Progenitor cell of endocrine pancreas (in vitro differentiated cells): ENCODE data around the gene XRCC2. TPM values are rescaled to one million over a fixed set of nuclear protein-coding genes. Genes with fewer than 3 reads are reported as not detected.

Experiments
- DNase-seq: peaks from one replicate; pipeline ENCODE4 v3.0.0; 2021; ENCODE audit warnings: low spot score; ENCODE audit not compliant: unreplicated experiment
- H3K27ac Mint-ChIP-seq: 2 replicates; pipeline ENCODE4 v1.8.0; 2021; ENCODE audit warnings: mild to moderate bottlenecking, moderate library complexity, mixed read lengths
- H3K27me3 Mint-ChIP-seq: 2 replicates; pipeline ENCODE4 v1.8.0; 2021; ENCODE audit warnings: mixed read lengths
- H3K36me3 Mint-ChIP-seq: 2 replicates; pipeline ENCODE4 v1.8.0; 2022; ENCODE audit warnings: mixed read lengths; ENCODE audit not compliant: insufficient read depth
- H3K4me1 Mint-ChIP-seq: 2 replicates; pipeline ENCODE4 v1.8.0; 2021; ENCODE audit warnings: low read depth, mixed read lengths
- H3K4me3 Mint-ChIP-seq: 2 replicates; pipeline ENCODE4 v1.8.0; 2021; ENCODE audit warnings: low read depth, mild to moderate bottlenecking, moderate library complexity, mixed read lengths
- H3K9me3 Mint-ChIP-seq: 2 replicates; pipeline ENCODE4 v1.8.0; 2021; ENCODE audit warnings: low read depth, mixed read lengths
- total RNA-seq: library from RNA; stranded (reverse); gene quantifications from 2 replicates; pipeline ENCODE4 v1.2.1, GENCODE V29; 2021
- TF ChIP-seq, protein P1 (sequence below): fragments of 200-600 bp; sonication (generic); IDR thresholded peaks from one replicate; pipeline ENCODE4 v1.5.0; 2021; ENCODE audit warnings: antibody characterized with exemption, mild to moderate bottlenecking; ENCODE audit not compliant: unreplicated experiment

The XRCC2 gene
- total RNA-seq, 1 donor from 2014 or later = 12.2 TPM

DNA sequence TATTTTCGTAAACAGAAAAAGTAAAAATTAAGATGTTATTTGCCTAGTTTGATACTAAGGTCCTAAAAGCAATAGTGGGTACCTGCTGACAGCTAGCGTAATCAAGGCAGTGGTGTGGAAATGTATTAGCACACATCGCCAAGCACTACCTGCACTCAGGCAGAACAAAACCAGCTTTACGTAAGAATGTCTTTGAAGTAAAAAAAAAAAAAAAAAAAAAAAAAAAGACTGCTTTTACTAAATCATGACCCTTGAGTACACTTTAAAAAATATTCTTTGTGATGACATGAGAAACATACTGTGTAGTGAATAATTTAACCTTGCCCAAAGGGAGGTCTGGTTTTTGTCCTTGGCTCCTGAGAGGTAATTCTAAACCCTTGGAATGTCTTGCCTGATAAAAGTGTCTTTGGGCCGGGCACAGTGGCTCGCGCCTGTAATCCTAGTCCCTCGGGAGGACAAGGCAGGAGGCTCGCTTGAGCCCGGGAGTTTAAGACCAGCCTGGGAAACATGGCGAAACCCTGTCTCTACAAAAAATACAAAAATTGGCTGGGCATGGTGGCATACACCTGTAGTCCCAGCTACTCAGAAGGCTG is 12.7 kb downstream of the XRCC2 start:
- Mint-ChIP-seq H3K36me3 (peaks cover 5% of the 10 kb centered on the region), H3K27ac (no peak overlapping the region), H3K4me1 (peaks cover 4% of the 10 kb centered on the region), H3K4me3 (no peak overlapping the region), H3K27me3 (no peaks in the 10 kb centered on the region), H3K9me3 (peaks cover 3% of the 10 kb centered on the region)
- DNase-seq = no peak
- TF ChIP-seq, protein P1, sequence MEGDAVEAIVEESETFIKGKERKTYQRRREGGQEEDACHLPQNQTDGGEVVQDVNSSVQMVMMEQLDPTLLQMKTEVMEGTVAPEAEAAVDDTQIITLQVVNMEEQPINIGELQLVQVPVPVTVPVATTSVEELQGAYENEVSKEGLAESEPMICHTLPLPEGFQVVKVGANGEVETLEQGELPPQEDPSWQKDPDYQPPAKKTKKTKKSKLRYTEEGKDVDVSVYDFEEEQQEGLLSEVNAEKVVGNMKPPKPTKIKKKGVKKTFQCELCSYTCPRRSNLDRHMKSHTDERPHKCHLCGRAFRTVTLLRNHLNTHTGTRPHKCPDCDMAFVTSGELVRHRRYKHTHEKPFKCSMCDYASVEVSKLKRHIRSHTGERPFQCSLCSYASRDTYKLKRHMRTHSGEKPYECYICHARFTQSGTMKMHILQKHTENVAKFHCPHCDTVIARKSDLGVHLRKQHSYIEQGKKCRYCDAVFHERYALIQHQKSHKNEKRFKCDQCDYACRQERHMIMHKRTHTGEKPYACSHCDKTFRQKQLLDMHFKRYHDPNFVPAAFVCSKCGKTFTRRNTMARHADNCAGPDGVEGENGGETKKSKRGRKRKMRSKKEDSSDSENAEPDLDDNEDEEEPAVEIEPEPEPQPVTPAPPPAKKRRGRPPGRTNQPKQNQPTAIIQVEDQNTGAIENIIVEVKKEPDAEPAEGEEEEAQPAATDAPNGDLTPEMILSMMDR = no peak

DNA sequence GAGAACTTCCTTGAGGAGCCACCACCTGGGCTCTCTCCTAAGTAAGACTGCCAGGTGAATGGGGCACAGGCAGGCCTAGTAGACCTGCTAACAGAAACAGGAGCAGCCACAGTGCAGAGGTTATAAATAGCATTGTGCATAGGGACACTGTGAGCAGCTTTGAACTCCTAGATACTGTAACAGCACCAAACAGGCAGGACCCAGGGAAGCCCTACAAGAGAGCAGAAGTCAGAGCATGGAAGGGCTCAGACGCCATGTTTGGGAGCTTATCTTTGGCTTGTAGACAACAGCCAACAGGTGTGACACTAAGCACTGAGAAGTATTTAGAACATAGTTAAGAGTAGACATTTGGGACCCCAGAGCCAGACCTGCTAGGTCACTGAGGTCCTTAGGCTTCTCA is 14.5 kb downstream of the XRCC2 start:
- peaks cover 7% of the 10 kb centered on the region for H3K36me3 Mint-ChIP-seq
- H3K27ac Mint-ChIP-seq = no peak overlapping the region
- DNase-seq = no peak
- peaks cover 3% of the 10 kb centered on the region for H3K9me3 Mint-ChIP-seq
- peaks cover 4% of the 10 kb centered on the region for H3K4me1 Mint-ChIP-seq
- H3K4me3 Mint-ChIP-seq = no peak overlapping the region
- TF ChIP-seq, protein P1 = no peak
- no peaks in the 10 kb centered on the region for H3K27me3 Mint-ChIP-seq

DNA sequence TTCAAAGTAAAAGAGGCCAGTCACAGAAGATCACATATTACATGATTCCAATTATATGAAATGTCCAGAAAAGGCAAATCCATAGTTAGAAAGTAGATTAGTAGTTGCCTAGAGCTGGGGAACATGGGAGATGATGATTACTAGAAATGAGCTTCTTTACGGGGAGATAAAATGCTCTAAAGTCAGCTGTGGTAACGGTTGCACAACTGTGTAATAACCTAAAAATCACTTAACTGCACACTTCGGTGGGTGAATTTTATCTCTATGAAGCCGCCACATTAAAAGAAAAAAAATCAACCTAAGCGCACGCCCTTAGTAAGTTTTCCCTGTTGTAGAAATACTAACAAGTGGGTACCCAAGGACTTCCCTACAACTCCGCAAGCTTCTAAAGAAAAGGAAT is 15.9 kb downstream of the XRCC2 start:
- H3K27ac Mint-ChIP-seq = no peak overlapping the region
- H3K4me3 Mint-ChIP-seq = no peak overlapping the region
- peaks cover 4% of the 10 kb centered on the region for H3K4me1 Mint-ChIP-seq
- peaks cover 3% of the 10 kb centered on the region for H3K9me3 Mint-ChIP-seq
- H3K27me3 Mint-ChIP-seq = no peaks in the 10 kb centered on the region
- peaks cover 9% of the 10 kb centered on the region for H3K36me3 Mint-ChIP-seq
- TF ChIP-seq, protein P1 = no peak
- DNase-seq = no peak

DNA sequence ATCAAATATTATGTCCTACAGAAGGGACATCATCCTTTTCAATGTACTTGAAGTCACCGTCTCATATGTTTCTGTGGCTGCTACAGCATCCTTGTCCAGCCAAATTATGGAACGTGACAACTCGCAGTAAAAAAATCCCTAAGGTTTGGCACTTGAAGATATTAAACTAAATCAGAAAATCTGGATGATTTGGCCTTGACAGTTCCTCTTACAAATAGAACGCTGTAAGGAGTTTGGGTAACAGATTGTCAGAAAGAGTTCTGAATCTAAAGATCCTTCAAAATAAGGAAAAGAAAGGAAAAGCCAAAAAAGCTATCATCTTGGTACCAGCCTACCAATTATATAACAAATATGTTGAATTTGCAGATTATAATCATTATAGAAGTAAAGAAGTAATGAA is 21.0 kb downstream of the XRCC2 start:
- Mint-ChIP-seq H3K4me3 (no peak overlapping the region), H3K9me3 (no peaks in the 10 kb centered on the region), H3K27me3 (no peaks in the 10 kb centered on the region), H3K27ac (no peak overlapping the region), H3K36me3 (peaks cover 9% of the 10 kb centered on the region), H3K4me1 (no peaks in the 10 kb centered on the region)
- TF ChIP-seq, protein P1 = no peak
- no peak for DNase-seq

DNA sequence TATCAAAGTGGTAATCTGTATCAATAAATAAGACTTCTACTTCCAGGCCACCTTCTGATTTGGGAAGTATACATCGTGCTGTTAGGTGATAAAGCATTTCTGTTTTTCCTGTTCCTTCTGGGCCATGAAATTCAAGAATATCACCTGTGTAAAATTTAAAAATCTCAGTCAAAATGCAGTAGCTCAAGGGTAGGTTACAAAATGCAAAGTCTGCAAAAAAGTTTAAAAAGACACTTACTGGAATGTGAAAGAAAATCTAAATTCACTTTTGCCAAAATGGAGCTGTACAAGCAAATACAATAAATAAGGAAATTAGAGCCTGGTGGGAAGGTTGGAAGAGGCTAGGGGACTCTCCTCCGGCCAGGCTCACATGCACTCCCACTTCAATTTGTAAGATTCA is 26.7 kb downstream of the XRCC2 start:
- Mint-ChIP-seq H3K27me3 (no peaks in the 10 kb centered on the region), H3K36me3 (peaks cover 14% of the 10 kb centered on the region), H3K27ac (peak overlapping the region; percentile 56), H3K4me1 (no peaks in the 10 kb centered on the region), H3K4me3 (no peak overlapping the region), H3K9me3 (peaks cover 7% of the 10 kb centered on the region)
- TF ChIP-seq, protein P1 = no peak
- no peak for DNase-seq
